GM21367 (cell line): ENCODE measurements around the gene ZNG1C.
"Not testable (repeated sequence)": the region's sequence is repeated elsewhere in the genome, so short reads cannot be mapped to it uniquely, and the experiment has no call there.

ENCODE experiments used
- ATAC-seq: cut with Tn5 transposase; IDR thresholded peaks from one replicate; pipeline ENCODE4 v1.9.1; 2021; ENCODE audit not compliant: unreplicated experiment

ZNG1C gene

DNA sequence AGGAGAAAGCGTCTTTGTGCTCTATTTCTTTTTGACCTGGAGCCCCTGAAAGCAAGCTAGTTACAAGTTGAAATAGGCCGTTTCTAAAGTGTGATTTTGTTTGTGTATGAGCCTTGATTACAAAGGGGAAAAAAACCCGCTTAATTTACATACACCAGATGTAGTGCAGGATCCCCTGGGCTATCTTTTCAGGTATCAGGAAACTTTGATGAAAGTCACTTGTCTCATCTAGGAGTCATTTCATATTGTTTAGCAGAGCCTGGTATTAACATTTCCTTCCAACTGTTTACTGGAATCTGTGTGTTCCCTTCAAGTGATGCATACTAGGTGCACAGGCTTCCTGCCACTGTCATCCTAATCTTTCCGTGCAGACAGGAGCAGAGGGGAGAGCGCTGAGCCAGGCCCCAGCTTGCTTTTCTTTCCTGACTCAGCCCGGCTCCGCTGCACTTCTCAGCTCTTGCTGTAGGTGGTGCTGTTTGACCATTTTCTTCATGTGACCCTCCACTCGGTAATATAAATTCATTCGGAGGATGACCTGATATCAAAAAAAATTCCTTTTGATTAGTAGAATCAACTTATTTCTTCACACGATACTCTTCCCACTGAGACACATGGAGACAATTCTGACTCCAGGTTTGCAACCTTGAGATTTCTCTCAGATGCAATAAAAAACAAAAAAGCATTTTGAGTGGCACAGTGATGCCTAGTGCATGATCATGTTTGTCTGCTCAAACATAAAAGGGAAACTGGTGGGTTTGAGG, 100.7 kb downstream of the ZNG1C start:
- ATAC-seq = not testable (repeated sequence)

DNA sequence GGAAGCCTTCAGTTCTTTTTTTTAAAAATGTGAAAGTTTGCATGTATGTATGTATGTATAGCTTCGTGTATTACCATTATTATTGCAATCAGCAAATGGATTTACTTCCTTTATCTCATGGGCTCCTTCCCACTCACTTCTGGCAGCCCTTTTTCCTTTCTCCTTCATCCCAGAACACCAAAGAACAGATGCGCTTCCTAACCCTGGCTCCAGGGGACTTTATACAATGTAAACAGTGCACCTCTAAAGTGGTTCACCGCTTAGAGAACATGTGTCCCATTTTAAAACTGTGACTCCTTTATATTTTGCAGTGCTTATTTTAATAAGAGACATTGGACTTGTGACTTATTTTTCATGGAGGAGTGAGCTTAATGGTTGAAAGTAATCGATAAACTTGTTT, 101.5 kb downstream of the ZNG1C start:
- ATAC-seq = not testable (repeated sequence)

DNA sequence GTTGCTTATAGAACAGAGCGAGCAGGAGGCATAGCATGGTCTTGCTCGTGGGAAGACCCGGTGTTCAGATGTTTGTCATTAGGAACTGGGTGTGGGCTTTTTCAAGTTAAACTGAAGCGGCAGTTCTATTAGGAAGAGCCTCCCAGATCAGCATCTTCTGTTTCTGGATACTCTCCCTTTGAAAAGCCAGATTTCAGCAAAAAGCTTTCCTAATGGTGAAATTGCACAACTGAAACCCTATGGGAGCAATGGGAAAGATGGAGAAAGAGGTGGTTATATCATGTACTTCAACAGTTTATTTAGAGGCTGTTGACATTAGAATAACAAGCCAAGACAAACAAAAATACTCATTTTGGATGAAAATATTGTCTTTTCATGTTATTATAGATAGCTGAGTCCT, 102.2 kb downstream of the ZNG1C start:
- ATAC-seq = not testable (repeated sequence)
